HEK293T (cell line): Measurements from ENCODE around the gene CFI.

Experiments
- CTCF ChIA-PET: fragments of 350-600 bp; formaldehyde crosslinking; extraction: SDS; loops from one replicate; lab custom pipeline; 2021; ENCODE audit warnings: antibody characterized with exemption, inconsistent platforms; lab: Yijun Ruan, JAX
- POLR2A ChIA-PET: fragments of 350-600 bp; formaldehyde crosslinking; extraction: SDS; loops from one replicate; lab custom pipeline; 2020; ENCODE audit warnings: antibody characterized with exemption, inconsistent platforms; lab: Yijun Ruan, JAX
- DNase-seq: peaks from one replicate; pipeline ENCODE4 v3.0.0; 2012; ENCODE audit warnings: mixed read lengths; ENCODE audit errors: extremely low spot score
- ARNT ChIP-seq: fragments of 450-650 bp; IDR thresholded peaks from 2 replicates; pipeline ENCODE4 v1.6.1; 2017; ENCODE audit warnings: mild to moderate bottlenecking
- BHLHE40 ChIP-seq: fragments of 450-650 bp; IDR thresholded peaks from 2 replicates; pipeline ENCODE4 v1.6.1; 2016; ENCODE audit warnings: mild to moderate bottlenecking, moderate library complexity, borderline replicate concordance
- CTBP1 ChIP-seq: fragments of 450-650 bp; IDR thresholded peaks from 2 replicates; pipeline ENCODE4 v1.6.1; 2016; ENCODE audit warnings: borderline replicate concordance
- ELF4 ChIP-seq: fragments of 450-650 bp; IDR thresholded peaks from 2 replicates; pipeline ENCODE4 v1.6.1; 2017; ENCODE audit warnings: antibody characterized with exemption
- FOXA1 ChIP-seq: fragments of 450-650 bp; IDR thresholded peaks from 2 replicates; pipeline ENCODE4 v1.6.1; 2016; ENCODE audit warnings: mild to moderate bottlenecking
- FOXK2 ChIP-seq: fragments of 450-650 bp; IDR thresholded peaks from 2 replicates; pipeline ENCODE4 v1.6.1; 2016; ENCODE audit warnings: mild to moderate bottlenecking
- FOXM1 ChIP-seq: fragments of 450-650 bp; IDR thresholded peaks from 2 replicates; pipeline ENCODE4 v1.6.1; 2017; ENCODE audit warnings: mild to moderate bottlenecking, borderline replicate concordance
- HDGF ChIP-seq: fragments of 450-650 bp; IDR thresholded peaks from 2 replicates; pipeline ENCODE4 v1.6.1; 2017; ENCODE audit warnings: antibody characterized with exemption, borderline replicate concordance
- L3MBTL2 ChIP-seq: fragments of 450-650 bp; conservative IDR thresholded peaks from 2 replicates; pipeline ENCODE4 v1.6.1; 2016; ENCODE audit warnings: mild to moderate bottlenecking
- LEF1 ChIP-seq: fragments of 450-650 bp; IDR thresholded peaks from 2 replicates; pipeline ENCODE4 v1.6.1; 2017; ENCODE audit warnings: mild to moderate bottlenecking, borderline replicate concordance
- NFRKB ChIP-seq: fragments of 450-650 bp; IDR thresholded peaks from 2 replicates; pipeline ENCODE4 v1.6.1; 2016; ENCODE audit warnings: mild to moderate bottlenecking, moderate library complexity
- SP1 ChIP-seq: fragments of 450-650 bp; IDR thresholded peaks from 2 replicates; pipeline ENCODE4 v1.6.1; 2017
- SUZ12 ChIP-seq: fragments of 450-650 bp; IDR thresholded peaks from 2 replicates; pipeline ENCODE4 v1.6.1; 2016; ENCODE audit warnings: mild to moderate bottlenecking
- TARDBP ChIP-seq: fragments of 450-650 bp; IDR thresholded peaks from 2 replicates; pipeline ENCODE4 v1.6.1; 2016
- ZNF384 ChIP-seq: fragments of 450-650 bp; IDR thresholded peaks from 2 replicates; pipeline ENCODE4 v1.6.1; 2016
- TF ChIP-seq, protein P1 (sequence below): fragments of 450-650 bp; IDR thresholded peaks from 2 replicates; pipeline ENCODE4 v1.6.1; 2016

Gene CFI

DNA sequence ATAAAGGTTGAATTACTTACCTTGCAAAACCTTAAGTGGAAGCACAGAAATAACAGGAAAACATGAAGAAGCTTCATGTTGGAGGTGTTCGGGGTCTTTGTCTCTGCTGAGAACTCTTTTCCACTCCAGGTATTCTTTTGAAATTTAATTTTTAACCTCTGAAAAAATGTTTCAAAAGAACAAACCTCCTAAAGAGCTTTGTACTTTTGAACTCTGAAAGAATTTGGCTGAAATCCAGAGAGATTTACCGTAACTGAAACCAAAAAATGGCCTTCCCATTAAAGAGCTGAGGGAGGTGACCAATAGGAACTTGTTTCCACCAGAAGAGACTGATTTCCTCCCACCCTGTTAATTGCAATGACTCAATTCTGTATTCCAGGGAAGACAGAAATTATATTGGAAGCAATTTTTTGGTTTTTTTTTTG lies at the start of gene CFI:
Gene CFI, minus strand, starts transcription at position 105 of the 425 bp plus-strand sequence. Its CDS starts 28 bp downstream, at position 77.
- ChIA-PET POLR2A (no interaction called here), CTCF (interaction anchor here (0.8 to 1.5 kb wide), 2 partner anchors 98 to 1730 kb away, joined by 5 read pairs; partner anchors contain the start of gene CASP6)
- TF ChIP-seq L3MBTL2 (no peak), SP1 (no peak), NFRKB (no peak), ELF4 (no peak), CTBP1 (no peak), LEF1 (no peak), HDGF (no peak), FOXM1 (no peak), BHLHE40 (no peak), ZNF384 (no peak), TARDBP (no peak), SUZ12 (no peak), FOXA1 (no peak), FOXK2 (no peak), ARNT (no peak)
- TF ChIP-seq, protein P1, sequence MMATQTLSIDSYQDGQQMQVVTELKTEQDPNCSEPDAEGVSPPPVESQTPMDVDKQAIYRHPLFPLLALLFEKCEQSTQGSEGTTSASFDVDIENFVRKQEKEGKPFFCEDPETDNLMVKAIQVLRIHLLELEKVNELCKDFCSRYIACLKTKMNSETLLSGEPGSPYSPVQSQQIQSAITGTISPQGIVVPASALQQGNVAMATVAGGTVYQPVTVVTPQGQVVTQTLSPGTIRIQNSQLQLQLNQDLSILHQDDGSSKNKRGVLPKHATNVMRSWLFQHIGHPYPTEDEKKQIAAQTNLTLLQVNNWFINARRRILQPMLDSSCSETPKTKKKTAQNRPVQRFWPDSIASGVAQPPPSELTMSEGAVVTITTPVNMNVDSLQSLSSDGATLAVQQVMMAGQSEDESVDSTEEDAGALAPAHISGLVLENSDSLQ: no peak
- no peak for DNase-seq

DNA sequence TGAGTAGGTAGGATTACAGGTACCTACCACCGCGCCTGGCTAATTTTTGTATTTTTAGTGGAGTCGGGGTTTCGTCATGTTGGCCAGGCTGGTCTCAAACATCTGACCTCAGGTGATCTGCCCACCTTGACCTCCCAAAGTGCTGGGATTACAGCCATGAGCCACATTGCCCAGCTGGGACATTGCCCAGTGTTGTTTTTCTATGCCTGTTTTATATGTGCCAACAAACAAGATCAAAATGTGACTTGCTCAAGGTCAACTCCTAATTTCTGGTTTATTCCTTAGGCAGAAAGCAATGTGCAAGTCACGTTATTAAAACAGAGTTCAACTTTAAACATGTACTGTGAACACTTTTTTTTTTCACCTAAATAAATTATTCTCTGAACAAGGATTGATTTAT lies 48.8 kb upstream of the CFI start:
- POLR2A ChIA-PET: no interaction called here
- TF ChIP-seq ARNT: no peak
- no peak for DNase-seq
- CTCF ChIA-PET: no interaction called here

DNA sequence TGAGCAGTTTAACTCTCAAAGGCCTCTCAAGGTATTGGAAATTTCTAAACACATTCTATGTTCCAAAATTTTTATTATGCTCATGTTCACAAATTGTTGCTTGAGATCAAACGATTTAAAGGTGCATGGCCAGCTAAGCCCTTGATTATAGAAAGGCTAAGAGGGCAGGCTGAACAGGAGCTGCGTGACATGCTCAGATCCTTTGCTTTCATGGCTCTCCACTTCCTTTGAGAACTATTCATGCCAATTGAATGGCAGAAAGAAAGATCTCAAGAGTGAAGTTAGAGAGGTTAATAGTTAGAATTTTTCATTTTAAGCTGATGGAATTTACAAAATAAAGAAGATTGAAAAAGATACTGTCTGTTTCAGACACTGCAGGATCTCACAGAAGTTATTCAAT lies 46.7 kb upstream of the CFI start:
- POLR2A ChIA-PET: no interaction called here
- DNase-seq: no peak
- CTCF ChIA-PET: no interaction called here
- no peak for TF ChIP-seq ZNF384
- TF ChIP-seq LEF1: no peak
- TF ChIP-seq SUZ12: no peak
- no peak for TF ChIP-seq ARNT
- TF ChIP-seq ELF4: no peak
- no peak for TF ChIP-seq FOXK2
- TF ChIP-seq FOXA1: no peak
- TF ChIP-seq HDGF: no peak
- TF ChIP-seq, protein P1: no peak
- no peak for TF ChIP-seq BHLHE40
- TF ChIP-seq L3MBTL2: no peak

DNA sequence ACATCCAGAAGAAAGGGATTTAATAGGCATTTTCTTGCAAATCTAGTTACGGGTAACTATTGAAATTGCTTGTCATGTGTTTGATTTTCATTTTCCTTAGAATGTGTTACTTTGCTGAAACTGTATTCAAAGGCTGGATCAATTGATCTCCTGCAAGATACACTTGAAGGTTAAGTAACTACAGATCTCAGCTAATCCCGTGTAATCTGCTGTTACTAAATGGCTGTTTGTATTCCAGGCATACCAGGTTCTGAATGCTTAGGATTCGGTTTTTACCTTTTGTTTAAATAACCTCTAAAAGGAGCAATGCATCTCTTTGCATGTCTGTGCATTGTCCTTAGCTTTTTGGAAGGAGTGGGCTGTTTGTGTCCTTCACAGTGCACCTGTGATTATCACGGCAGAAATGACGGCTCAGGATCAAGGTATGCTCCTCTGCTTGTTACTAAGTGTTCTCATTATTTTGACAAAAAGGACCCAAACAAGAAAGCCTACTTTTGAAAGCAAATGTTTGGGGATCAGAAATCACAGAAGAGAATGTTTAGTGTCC lies 46.2 kb upstream of the CFI start, which contains the start of gene LRIT3:
Gene LRIT3, plus strand, starts transcription at position 212 of the 547 bp plus-strand sequence. Its CDS starts 95 bp downstream, at position 307.
- no peak for DNase-seq
- no peak for TF ChIP-seq SP1
- POLR2A ChIA-PET: no interaction called here
- CTCF ChIA-PET: no interaction called here

DNA sequence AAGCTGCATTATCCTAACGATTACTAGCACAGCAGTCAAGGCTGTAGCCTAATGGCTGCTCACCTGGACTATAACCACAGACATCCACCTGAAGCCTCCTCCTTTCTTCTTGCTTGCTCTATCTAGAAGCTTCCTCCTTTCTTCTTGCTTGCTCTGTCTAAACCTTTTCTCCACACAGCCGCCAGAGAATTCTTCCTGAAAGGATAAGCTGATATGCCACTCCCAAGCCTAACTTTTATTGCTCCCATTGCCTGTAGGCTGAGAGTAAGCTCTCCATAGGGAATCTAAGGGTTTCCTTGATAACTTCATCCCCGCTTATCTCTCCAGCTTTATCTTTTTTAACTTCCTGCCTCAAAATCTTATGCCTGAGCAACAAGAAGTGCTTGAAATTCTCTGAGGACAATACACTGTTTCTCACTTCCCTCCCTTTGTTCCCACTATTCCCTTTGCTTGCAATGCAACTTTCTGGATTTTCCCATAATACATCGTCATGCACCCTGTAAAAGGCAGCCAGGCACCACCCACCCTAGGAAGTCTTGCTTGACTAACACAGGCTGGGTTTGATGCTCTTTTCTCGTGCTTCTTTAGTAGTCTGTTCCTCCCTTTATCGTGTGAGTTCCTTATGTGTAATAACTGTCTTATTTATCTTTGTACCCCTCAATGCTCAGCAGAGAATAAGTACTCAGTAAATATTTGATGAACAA lies 44.7 kb upstream of the CFI start:
- TF ChIP-seq SP1 (no peak), NFRKB (no peak), L3MBTL2 (no peak), FOXK2 (no peak), FOXM1 (no peak), TARDBP (no peak), ARNT (no peak), FOXA1 (no peak), CTBP1 (no peak)
- TF ChIP-seq, protein P1: no peak
- DNase-seq: no peak
- CTCF ChIA-PET: no interaction called here
- POLR2A ChIA-PET: no interaction called here

DNA sequence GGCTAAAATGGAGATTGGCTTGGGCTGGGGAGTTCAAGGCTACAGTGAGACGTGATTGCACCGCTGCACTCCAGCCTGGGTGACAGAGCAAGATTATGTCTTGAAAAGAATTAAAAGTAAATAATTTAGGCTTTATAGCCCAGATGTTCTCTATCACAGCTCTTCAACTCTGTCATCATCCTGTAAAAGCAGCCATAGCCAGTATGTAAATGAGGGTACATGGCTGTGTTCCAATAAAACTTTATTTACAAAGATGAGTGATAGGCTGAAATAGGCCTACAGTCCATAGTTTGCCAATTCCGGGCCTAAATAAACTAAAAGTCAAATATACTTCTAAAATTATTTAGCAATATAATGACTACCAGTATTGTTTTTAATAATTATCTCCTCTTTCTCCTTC lies 35.2 kb upstream of the CFI start:
- DNase-seq: no peak
- TF ChIP-seq SP1: no peak
- TF ChIP-seq CTBP1: no peak
- TF ChIP-seq FOXK2: no peak
- TF ChIP-seq, protein P1: no peak
- no peak for TF ChIP-seq SUZ12
- no peak for TF ChIP-seq FOXA1
- TF ChIP-seq ELF4: no peak
- TF ChIP-seq ZNF384: no peak
- TF ChIP-seq HDGF: no peak
- TF ChIP-seq FOXM1: no peak
- no peak for TF ChIP-seq ARNT
- no peak for TF ChIP-seq LEF1
- no peak for TF ChIP-seq L3MBTL2
- TF ChIP-seq BHLHE40: no peak
- no peak for TF ChIP-seq NFRKB
- no peak for TF ChIP-seq TARDBP
- CTCF ChIA-PET: no interaction called here
- POLR2A ChIA-PET: no interaction called here
